Measurements from ENCODE around the gene RNF180. TPM values are rescaled to one million over a fixed set of nuclear protein-coding genes. Genes with fewer than 3 reads are reported as not detected.

RNF180 gene
- total and polyA plus RNA-seq, 10 of the 15 experiments (the other 5 are each of a cell fraction or from before 2014, with no cell fraction given): 0.16 to 1.2 (median 0.73) TPM

GRCh38 chr5:64339769-64340168 is 174.1 kb downstream of the RNF180 start:
- Histone ChIP-seq H3K4me3 (no peak overlapping the region), H3K9ac (ENCODE audit: control insufficient read depth, insufficient read depth, low read length) (no peak overlapping the region), H3K27me3 (replicated peaks in 1 of 2; ENCODE audit: control insufficient read depth in 2 of 2, insufficient read depth in 2 of 2, low read length in 1 of 2) (no peaks in the 10 kb centered on the region), H3K27ac (ENCODE audit: control insufficient read depth, insufficient read depth) (no peak overlapping the region), H3K36me3 (ENCODE audit: control insufficient read depth in 2 of 2, insufficient read depth in 2 of 2, low read length in 1 of 2) (no peaks in the 10 kb centered on the region), H4K20me1 (ENCODE audit: control insufficient read depth, insufficient read depth) (no peaks in the 10 kb centered on the region), H2AFZ (ENCODE audit: control insufficient read depth, low read depth, low read length) (no peak overlapping the region), H3K79me2 (ENCODE audit: control insufficient read depth, insufficient read depth, low read length) (no peaks in the 10 kb centered on the region), H3K4me1 (ENCODE audit: control insufficient read depth, insufficient read depth, low read length) (no peaks in the 10 kb centered on the region), H3K9me3 (replicated peaks; ENCODE audit: control insufficient read depth, insufficient read depth, low read length) (no peaks in the 10 kb centered on the region), H3K4me2 (ENCODE audit: control insufficient read depth, insufficient read depth) (no peak overlapping the region)
- FAIRE-seq: no peak
- intact Hi-C loops (cut with micrococcal nuclease; ENCODE audit: unreplicated experiment): no loop called here
- no peak for ATAC-seq
- DNase-seq (ENCODE audit: low read depth, low spot score): no peak
- in situ Hi-C loops (cut with MboI): no loop called here
- BruUV-seq (replicated peaks): no TSS peak
- WGBS (ENCODE audit: insufficient coverage, insufficient replicate concordance, low lambda C conversion rate, missing lambda C conversion rate): 0% methylated on average over 1 of the region's 1 CpG
- CTCF ChIA-PET: no interaction called here
- POLR2A ChIA-PET: no interaction called here
- RAD21 ChIA-PET (ENCODE audit: unreplicated experiment): no interaction called here
- TF ChIP-seq TCF3 (IDR thresholded peaks at IDR 0.05; ENCODE audit: borderline replicate concordance, insufficient read depth, low read depth, low read length) (no peak), MTA3 (IDR thresholded peaks at IDR 0.05; ENCODE audit: borderline replicate concordance, low read length) (no peak), MEF2A (IDR thresholded peaks at IDR 0.05; ENCODE audit: insufficient read depth, low read depth, low read length) (no peak), SMC3 (IDR thresholded peaks at IDR 0.05; ENCODE audit: borderline replicate concordance, low read length) (no peak), SP1 (IDR thresholded peaks at IDR 0.05; ENCODE audit: low read depth, low read length) (no peak), RELB (IDR thresholded peaks at IDR 0.05; ENCODE audit: low read depth) (no peak), ATF3 (IDR thresholded peaks at IDR 0.05; ENCODE audit: borderline replicate concordance, extremely low read depth, low read depth, low read length) (no peak), NFXL1 (IDR thresholded peaks at IDR 0.05; ENCODE audit: borderline replicate concordance) (no peak), CHD4 (IDR thresholded peaks at IDR 0.05) (no peak)
- SMC1A ChIA-PET (ENCODE audit: uncharacterized antibody, unreplicated experiment): interaction anchor here (0.7 kb wide), 1 partner anchor 35 kb away, joined by 3 read pairs; no protein-coding TSS in a partner anchor
